Testis (tissue), 2 donors: ENCODE results near the gene ZNF304.

Experiments used
- CTCF ChIP-seq, 3 experiments: fragments of 450-650 bp in 2 of 3; fragments of 200-600 bp in 1 of 3; sonication (generic) in 1 of 3; IDR thresholded peaks; one replicate each; pipeline ENCODE4 v1.5.1; 2016 to 2019; ENCODE audit warnings: antibody characterized with exemption in 3 of 3, mild to moderate bottlenecking in 2 of 3, moderate library complexity in 1 of 3
- POLR2A ChIP-seq: fragments of 450-650 bp; IDR thresholded peaks from one replicate; pipeline ENCODE4 v1.6.1; 2017; ENCODE audit warnings: antibody characterized with exemption, mild to moderate bottlenecking, moderate library complexity

- no peak for TF ChIP-seq CTCF (IDR thresholded peaks at IDR 0.05)
- no peak for TF ChIP-seq POLR2A
Observed at GRCh38 chr19:57305056-57305455, 46.0 kb upstream of the ZNF304 start.
